ENCODE results near the gene PLOD3.

The PLOD3 gene

GRCh38 chr7:101164071-101164840 is 53.1 kb downstream of the PLOD3 start:
- no peak for DNase-seq

- no peak for DNase-seq
These were observed 53.9 kb downstream of the PLOD3 start for GRCh38 chr7:101163279-101164070.

GRCh38 chr7:101162551-101163278 is 54.7 kb downstream of the PLOD3 start:
- no peak for DNase-seq

- no peak for DNase-seq
These were observed 55.5 kb downstream of the PLOD3 start for GRCh38 chr7:101161692-101162471.

- DNase-seq, result no peak
These were observed 56.5 kb downstream of the PLOD3 start for GRCh38 chr7:101160910-101161309.

GRCh38 chr7:101159696-101160674 is 57.4 kb downstream of the PLOD3 start:
- DNase-seq, result no peak

GRCh38 chr7:101156866-101157589 is 60.4 kb downstream of the PLOD3 start:
- no peak for DNase-seq

GRCh38 chr7:101156277-101156676 is 61.1 kb downstream of the PLOD3 start:
- DNase-seq, result no peak

All from stimulated activated naive CD4-positive, alpha-beta T cell treated with Interleukin-2 at 50 U/mL for 16 hours (primary cell).